ENCODE data around the gene MAP4K3.

MAP4K3 gene

DNA sequence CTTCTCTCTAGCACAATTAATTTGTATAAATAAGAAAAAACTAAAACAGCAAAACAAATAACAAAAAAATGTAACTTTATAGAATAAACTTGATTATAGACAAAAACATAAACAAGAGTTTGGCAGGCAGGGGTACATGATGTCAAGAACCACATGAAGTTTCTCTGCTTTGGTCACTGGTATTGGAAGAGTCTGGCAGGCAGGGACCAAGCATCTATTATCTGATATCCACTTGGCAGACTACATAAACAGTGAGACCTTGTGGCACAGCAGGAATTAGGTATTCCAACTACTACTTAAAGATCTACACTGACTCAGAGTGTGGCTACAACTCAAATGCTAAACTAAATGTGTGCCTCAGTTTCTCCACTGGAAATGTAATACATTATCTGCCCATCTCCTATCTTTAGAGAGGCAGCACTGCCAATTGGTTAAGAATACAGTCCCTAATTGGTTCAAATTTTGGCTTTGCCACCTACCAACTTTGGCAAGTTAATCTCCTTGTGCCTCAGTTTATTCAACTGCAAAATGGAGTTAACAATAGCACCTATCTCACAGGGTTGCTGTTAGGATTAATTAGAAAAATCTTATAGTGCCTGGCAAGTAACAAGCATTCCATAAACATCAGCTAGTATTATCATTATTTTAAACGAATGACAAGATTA is 2.7 kb downstream of the MAP4K3 start:
- H3K4me3 ChIP-seq (ENCODE audit: low read depth, low read length): no peak overlapping the region
- TF ChIP-seq, protein P1, sequence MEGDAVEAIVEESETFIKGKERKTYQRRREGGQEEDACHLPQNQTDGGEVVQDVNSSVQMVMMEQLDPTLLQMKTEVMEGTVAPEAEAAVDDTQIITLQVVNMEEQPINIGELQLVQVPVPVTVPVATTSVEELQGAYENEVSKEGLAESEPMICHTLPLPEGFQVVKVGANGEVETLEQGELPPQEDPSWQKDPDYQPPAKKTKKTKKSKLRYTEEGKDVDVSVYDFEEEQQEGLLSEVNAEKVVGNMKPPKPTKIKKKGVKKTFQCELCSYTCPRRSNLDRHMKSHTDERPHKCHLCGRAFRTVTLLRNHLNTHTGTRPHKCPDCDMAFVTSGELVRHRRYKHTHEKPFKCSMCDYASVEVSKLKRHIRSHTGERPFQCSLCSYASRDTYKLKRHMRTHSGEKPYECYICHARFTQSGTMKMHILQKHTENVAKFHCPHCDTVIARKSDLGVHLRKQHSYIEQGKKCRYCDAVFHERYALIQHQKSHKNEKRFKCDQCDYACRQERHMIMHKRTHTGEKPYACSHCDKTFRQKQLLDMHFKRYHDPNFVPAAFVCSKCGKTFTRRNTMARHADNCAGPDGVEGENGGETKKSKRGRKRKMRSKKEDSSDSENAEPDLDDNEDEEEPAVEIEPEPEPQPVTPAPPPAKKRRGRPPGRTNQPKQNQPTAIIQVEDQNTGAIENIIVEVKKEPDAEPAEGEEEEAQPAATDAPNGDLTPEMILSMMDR (IDR thresholded peaks at IDR 0.05; ENCODE audit: low read depth, low read length, missing control alignments): no peak
- no peak for DNase-seq (ENCODE audit: low read depth)

DNA sequence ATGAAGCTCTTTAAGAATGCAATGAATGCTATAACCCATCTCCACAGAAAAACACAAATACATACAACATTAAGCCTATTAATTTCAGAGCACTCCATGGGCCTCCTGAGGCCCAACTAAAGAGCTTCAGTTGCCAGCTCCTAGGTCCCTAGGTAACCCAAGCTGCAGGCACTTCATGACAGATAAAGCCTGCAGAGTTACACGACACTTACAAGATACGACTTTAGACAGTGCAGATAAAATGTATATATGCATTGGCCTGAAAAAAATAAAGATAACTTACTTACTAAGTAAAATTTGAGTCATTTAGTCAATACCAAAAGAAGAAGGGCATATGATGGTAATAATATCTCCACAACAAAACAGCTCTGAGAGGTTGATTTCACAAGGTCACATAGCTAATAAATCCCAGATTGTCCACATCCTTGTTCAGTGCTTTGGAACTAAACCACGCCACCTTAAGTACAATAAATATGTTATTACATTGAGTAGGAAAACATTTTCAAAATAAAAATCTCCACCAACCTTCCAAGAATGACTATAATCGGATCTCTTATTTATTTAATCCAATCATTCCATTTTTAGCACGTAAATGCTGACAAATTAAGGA is 3.4 kb downstream of the MAP4K3 start:
- DNase-seq (ENCODE audit: low read depth): no peak
- TF ChIP-seq, protein P1 (IDR thresholded peaks at IDR 0.05; ENCODE audit: low read depth, low read length, missing control alignments): no peak
- H3K4me3 ChIP-seq (ENCODE audit: low read depth, low read length): no peak overlapping the region

GRCh38 chr2:39432701-39433100 is 4.4 kb downstream of the MAP4K3 start:
- TF ChIP-seq, protein P1 (IDR thresholded peaks at IDR 0.05; ENCODE audit: low read depth, low read length, missing control alignments): no peak
- no peak overlapping the region for H3K4me3 ChIP-seq (ENCODE audit: low read depth, low read length)
- DNase-seq (ENCODE audit: low read depth): no peak

GRCh38 chr2:39431592-39432316 is 5.3 kb downstream of the MAP4K3 start:
- DNase-seq (ENCODE audit: low read depth): no peak
- no peak overlapping the region for H3K4me3 ChIP-seq (ENCODE audit: low read depth, low read length)
- TF ChIP-seq, protein P1 (IDR thresholded peaks at IDR 0.05; ENCODE audit: low read depth, low read length, missing control alignments): no peak

DNA sequence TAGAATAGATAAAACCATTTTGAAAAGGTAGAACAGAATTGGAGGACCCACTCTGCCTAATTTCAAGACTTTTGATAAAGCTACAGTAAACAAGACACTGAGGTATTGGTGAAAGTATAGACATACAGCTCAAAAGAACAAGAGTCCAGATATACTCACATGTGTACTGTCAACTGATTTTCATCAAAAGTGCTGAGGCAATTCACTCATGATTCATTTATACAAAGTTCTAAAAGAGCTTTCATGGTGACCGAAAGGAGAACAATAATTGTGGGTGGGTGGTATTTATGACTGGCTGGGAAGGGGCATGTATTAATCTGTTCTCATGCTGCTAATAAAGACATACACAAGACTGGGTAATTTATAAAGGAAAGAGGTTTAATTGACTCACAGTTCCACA is 7.3 kb downstream of the MAP4K3 start:
- TF ChIP-seq, protein P1 (IDR thresholded peaks at IDR 0.05; ENCODE audit: low read depth, low read length, missing control alignments): no peak
- DNase-seq (ENCODE audit: low read depth): no peak
- no peak overlapping the region for H3K4me3 ChIP-seq (ENCODE audit: low read depth, low read length)

DNA sequence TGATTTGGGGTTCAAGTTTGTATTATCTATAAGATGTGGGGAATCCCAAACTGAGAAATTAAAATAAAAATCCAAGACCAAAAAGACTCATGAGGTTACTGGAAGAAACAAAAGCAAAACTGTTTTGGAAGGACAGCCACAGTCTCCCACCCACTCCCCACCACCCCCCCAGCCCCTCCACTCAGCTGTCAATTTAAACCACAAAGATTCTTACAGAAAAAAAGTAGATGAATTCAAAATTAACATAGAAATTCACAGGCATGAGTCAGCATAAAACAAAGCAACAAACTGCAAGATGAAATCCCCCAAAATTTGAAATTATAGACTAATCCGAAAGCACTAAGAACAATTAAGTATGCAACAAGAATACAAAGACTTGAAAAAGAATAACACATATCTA is 12.1 kb downstream of the MAP4K3 start:
- no peak for DNase-seq (ENCODE audit: low read depth)
- TF ChIP-seq, protein P1 (IDR thresholded peaks at IDR 0.05; ENCODE audit: low read depth, low read length, missing control alignments): no peak
- H3K4me3 ChIP-seq (ENCODE audit: low read depth, low read length): no peak overlapping the region

Measured in GM12864 (cell line).